HUES48 (cell line): Measurements from ENCODE around the gene ABCB7.
"Not testable (repeated sequence)": the region's sequence is repeated elsewhere in the genome, so short reads cannot be mapped to it uniquely, and the experiment has no call there.

Experiments
- H3K27ac ChIP-seq: one replicate; pipeline ENCODE4 v1.7.0; 2013; ENCODE audit warnings: low read depth, low read length, inconsistent platforms
- H3K27me3 ChIP-seq: 2 replicates; pipeline ENCODE4 v1.6.1; 2013; ENCODE audit warnings: mild to moderate bottlenecking, low read length; ENCODE audit not compliant: control insufficient read depth, insufficient read depth
- H3K36me3 ChIP-seq: 2 replicates; pipeline ENCODE4 v1.6.1; 2013; ENCODE audit warnings: low read length; ENCODE audit not compliant: control insufficient read depth, insufficient read depth
- H3K4me1 ChIP-seq: 2 replicates; pipeline ENCODE4 v1.6.1; 2013; ENCODE audit warnings: mild to moderate bottlenecking, low read length; ENCODE audit not compliant: control insufficient read depth, insufficient read depth
- H3K4me3 ChIP-seq: 2 replicates; pipeline ENCODE4 v1.5.1; 2013; ENCODE audit warnings: mild to moderate bottlenecking, low read depth, low read length
- H3K9ac ChIP-seq: 2 replicates; pipeline ENCODE4 v1.6.1; 2013; ENCODE audit warnings: mild to moderate bottlenecking, low read depth, low read length, moderate library complexity
- H3K9me3 ChIP-seq: 2 replicates; pipeline ENCODE4 v1.6.1; 2013; ENCODE audit warnings: low read length; ENCODE audit not compliant: control insufficient read depth, insufficient read depth

The ABCB7 gene

DNA sequence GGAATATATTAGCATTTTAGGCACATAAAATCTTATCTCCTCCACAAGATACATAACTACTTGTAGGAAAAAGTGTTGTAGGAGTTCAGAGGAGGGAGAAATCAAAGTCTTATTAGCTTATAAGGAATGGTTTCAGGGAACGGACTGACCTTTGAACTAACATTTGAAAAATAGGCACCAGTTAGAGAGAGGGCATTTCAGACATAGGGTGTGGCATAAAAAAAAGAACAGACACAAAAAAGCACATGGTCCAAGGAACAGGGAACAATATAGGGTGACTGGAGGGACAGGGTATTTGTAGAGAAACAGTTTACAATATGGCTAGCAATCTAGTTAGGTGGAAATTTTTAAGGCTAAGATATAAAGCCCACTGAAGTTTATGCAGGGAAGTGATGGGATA, 6.4 kb downstream of the ABCB7 start:
- Histone ChIP-seq H3K27ac (no peak overlapping the region), H3K9me3 (peaks cover 26% of the 10 kb centered on the region; the same call in 1 of the 2 replicates), H3K4me1 (no peaks in the 10 kb centered on the region), H3K27me3 (no peaks in the 10 kb centered on the region), H3K9ac (no peak overlapping the region), H3K36me3 (no peaks in the 10 kb centered on the region), H3K4me3 (no peak overlapping the region)

DNA sequence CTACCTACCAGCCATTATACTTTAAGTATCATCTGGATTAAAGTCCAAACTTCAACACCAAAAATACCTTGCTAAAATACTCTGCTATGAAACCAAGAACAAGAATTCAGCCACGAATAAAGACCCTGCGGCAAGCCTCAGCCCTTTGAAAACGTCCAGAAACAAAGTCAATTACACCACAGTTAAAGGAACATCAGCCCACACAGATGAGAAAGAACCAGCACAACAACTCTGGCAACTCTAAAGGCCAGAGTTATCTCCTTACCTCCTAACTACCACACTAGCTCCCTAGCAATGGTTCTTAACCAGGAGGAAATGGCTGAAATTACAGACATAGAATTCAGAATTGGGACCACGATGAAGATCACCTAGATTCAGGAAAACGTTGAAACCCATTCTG, 23.4 kb downstream of the ABCB7 start:
- no peak overlapping the region for H3K9ac ChIP-seq
- H3K27ac ChIP-seq, result no peak overlapping the region
- H3K4me1 ChIP-seq, result peaks cover 11% of the 10 kb centered on the region
- H3K4me3 ChIP-seq, result no peak overlapping the region
- H3K36me3 ChIP-seq, result no peaks in the 10 kb centered on the region
- no peaks in the 10 kb centered on the region for H3K27me3 ChIP-seq
- H3K9me3 ChIP-seq, result peaks cover 30% of the 10 kb centered on the region

DNA sequence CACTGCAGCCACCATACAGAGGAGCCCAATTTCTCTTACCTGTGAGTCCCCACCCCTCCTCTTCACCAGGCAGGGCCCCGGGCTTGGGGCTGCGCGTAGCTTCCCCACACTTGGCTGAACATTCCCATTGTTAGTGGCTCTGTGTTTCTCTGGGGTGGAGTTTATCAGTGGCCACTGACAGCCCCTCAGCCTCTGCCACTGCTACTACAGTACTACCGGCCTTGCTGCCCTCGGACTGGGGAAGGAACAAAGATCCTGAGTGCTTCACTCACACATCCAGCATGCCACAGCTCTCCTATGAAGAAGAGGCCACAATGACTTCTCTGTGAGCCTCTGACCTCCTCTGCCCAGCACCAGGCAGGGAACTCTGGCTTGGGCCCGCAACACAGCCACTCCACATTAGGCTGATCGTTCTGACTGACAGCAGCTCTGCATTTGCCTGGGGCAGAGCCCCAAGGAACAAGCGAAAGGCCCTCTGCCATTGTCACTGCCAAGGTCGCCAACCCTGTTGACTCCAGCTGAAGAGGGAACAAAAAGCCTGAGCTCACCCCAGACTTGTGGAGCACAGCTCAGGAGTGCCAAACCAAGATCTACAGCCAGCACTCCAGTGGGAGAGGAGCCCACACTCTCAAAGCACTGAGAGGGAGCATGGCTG, 24.0 kb downstream of the ABCB7 start:
- H3K4me1 ChIP-seq, result peaks cover 11% of the 10 kb centered on the region
- H3K36me3 ChIP-seq, result no peaks in the 10 kb centered on the region
- H3K9me3 ChIP-seq, result peaks cover 26% of the 10 kb centered on the region
- no peaks in the 10 kb centered on the region for H3K27me3 ChIP-seq
- no peak overlapping the region for H3K27ac ChIP-seq
- no peak overlapping the region for H3K9ac ChIP-seq
- H3K4me3 ChIP-seq, result no peak overlapping the region

DNA sequence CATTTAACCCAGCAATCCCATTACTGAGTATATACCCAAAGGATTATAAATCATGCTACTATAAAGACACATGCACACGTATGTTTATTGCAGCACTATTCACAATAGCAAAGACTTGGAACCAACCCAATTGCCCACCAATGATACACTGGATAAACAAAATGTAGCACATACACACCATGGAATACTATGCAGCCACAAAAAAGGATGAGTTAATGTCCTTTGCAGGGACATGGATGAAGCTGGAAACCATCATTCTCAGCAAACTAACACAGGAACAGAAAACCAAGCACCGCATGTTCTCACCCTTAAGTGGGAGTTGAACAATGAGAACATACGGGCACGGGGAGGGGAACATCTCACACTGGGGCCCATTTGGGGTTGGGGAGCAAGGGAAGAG, 27.0 kb downstream of the ABCB7 start:
- not testable (repeated sequence) for H3K4me3 ChIP-seq, H3K27ac ChIP-seq, H3K27me3 ChIP-seq, H3K36me3 ChIP-seq, H3K9ac ChIP-seq
- Histone ChIP-seq H3K4me1 (peaks cover 17% of the 10 kb centered on the region), H3K9me3 (peaks cover 16% of the 10 kb centered on the region)

DNA sequence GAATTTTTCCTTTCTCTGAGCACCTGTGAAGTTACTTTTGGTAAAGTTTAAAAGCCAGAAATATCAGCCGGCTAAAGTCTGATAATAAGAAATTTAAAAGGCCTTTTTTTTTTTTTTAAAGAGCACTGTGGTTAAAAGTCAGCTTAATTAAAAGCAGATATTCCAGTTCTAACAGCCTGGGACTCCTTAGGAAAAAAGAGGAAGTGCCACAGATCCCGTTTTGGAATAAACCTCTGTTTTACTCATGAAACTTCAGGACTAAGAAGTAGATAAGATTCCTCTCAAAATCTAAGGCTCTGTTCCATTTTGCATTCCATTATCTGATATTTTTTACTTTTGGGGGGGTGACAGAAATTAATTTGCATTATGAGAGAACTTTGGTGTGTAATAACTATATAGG, 37.8 kb downstream of the ABCB7 start:
- Histone ChIP-seq H3K4me3 (no peak overlapping the region), H3K9ac (no peak overlapping the region), H3K27ac (no peak overlapping the region), H3K9me3 (peaks cover 42% of the 10 kb centered on the region), H3K27me3 (no peaks in the 10 kb centered on the region), H3K4me1 (peaks cover 12% of the 10 kb centered on the region), H3K36me3 (no peaks in the 10 kb centered on the region)

DNA sequence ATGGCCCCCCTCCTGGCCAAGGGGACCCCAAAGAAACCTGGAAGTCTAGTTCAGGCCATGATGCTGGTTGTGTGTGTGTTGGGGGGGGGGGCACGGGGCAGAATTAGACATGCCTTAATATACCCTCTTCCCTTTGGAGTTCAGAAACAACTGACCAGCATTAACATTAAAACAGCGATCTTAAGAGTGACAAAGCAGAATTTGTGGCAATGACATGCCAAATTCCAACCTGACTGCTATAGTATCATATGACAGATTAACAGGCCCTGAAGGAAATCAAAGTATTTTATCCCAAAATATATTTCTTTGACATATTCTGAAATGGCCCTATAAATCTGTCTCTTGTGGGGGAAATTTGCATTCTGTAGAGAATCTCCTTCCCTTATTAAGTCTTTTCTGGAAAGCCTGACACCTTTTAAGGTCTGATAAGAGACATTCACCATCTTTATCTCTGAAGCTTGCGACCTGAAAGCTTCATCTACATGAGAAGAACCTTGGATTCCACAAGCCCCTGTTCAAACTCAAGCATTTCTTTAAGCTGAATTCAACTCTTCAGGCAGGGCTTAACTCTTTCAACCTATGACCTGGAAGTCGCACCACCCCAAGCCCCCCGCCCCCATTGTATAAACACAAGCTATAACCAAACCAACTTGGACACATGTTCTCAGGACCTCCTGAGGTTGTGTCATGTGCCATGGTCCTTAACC, 40.2 kb downstream of the ABCB7 start:
- Histone ChIP-seq H3K4me3 (no peak overlapping the region), H3K4me1 (peaks cover 12% of the 10 kb centered on the region), H3K9ac (peak overlapping the region; percentile 51; the same call in 1 of the 2 replicates), H3K36me3 (no peaks in the 10 kb centered on the region), H3K27me3 (no peaks in the 10 kb centered on the region), H3K9me3 (peaks cover 48% of the 10 kb centered on the region), H3K27ac (peak overlapping the region; percentile 74)

DNA sequence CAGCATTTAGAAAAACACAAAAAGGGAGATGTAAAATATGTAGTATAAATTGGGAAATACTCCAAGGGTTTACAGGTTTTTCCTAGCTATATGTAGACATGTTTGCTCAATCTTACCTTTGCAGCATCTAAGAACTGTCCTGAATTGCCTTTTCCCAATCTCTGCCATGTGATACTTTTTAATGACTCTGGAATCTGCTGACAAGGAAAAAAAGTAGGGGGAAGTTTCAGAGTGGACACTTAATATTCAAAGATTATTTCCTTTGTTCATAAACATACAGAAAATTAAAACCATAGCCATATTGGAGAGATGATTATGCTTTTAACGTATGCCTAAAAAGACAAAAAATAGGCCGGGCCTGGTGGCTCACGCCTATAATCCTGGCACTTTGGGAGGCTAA, 41.4 kb downstream of the ABCB7 start:
- H3K27ac ChIP-seq, result no peak overlapping the region
- H3K4me1 ChIP-seq, result peaks cover 12% of the 10 kb centered on the region
- no peaks in the 10 kb centered on the region for H3K27me3 ChIP-seq
- no peak overlapping the region for H3K9ac ChIP-seq
- H3K9me3 ChIP-seq, result peaks cover 48% of the 10 kb centered on the region
- peaks cover 3% of the 10 kb centered on the region; the same call in 1 of the 2 replicates for H3K36me3 ChIP-seq
- H3K4me3 ChIP-seq, result no peak overlapping the region

DNA sequence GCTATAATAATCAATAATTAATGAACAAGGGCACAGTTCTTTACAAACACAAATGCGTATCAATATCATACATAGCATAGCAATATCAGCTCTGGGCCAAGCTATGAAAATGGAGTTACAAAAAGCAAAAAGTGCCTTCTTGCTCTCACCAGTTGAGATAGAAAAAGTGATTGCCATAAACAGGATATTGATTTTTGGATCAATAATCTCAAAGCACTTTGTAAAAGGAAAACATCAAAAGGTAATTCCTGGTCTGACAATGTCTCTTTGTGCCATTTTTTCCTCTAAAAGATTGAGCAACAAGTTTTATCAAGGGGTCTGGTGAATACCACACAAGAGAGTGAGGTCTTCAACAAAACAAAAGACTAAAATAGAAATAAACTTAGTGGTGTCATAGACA, 42.4 kb downstream of the ABCB7 start:
- no peak overlapping the region for H3K4me3 ChIP-seq
- H3K27me3 ChIP-seq, result no peaks in the 10 kb centered on the region
- H3K36me3 ChIP-seq, result peaks cover 3% of the 10 kb centered on the region; the same call in 1 of the 2 replicates
- H3K27ac ChIP-seq, result no peak overlapping the region
- peaks cover 38% of the 10 kb centered on the region for H3K9me3 ChIP-seq
- H3K9ac ChIP-seq, result no peak overlapping the region
- peaks cover 11% of the 10 kb centered on the region for H3K4me1 ChIP-seq

DNA sequence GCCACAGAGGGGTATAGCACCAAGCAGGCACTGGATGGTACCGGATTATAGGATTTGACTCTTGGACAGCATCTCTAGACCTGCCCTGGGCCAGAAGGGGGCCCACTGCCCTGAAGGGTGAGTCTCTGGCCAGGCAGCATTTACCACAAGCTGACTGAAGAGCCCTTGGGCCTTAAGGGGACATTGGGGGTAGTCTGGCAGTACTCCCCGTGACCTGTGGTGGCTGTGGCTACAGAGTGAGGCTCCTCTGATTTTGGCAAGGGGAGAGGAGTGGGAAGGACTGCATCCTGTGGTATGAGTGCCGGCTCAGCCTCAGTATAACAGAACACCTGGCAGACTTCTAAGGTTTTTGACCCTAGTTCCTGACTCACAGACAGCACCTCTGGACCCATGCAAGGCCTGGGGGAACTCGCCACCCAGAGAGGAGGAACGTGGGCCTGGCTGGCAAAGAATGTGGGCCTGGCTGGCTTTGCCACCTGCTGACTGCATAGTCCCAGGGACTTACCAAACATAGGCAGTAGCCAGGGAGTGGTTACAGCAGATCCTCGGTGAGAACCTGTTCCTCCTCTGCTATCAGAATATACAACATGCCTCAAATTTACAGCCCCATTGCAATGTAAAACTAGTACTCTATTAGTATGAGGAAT, 48.1 kb downstream of the ABCB7 start:
- H3K27me3 ChIP-seq, result no peaks in the 10 kb centered on the region
- no peak overlapping the region for H3K27ac ChIP-seq
- H3K9ac ChIP-seq, result no peak overlapping the region
- H3K36me3 ChIP-seq, result peaks cover 3% of the 10 kb centered on the region; the same call in 1 of the 2 replicates
- peaks cover 28% of the 10 kb centered on the region for H3K9me3 ChIP-seq
- H3K4me3 ChIP-seq, result no peak overlapping the region
- H3K4me1 ChIP-seq, result no peaks in the 10 kb centered on the region

DNA sequence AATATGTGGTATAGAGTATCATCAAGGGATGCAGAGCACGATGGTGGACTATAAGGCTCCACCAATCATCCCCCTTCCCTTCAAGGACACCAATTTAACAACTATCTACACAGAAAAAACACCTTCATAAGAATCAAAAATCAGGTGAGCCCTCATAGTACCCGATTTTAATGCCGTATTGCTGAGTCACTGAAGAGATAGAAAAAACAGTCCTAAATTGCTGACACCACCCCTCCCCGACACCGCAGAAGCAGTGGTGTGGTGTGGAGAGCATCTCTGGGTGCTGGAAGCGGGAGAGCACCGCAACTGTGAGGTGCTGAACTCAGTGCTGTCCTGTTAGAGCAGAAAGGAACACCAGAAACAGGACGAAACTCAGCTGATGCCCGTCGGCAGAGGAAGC, 49.3 kb downstream of the ABCB7 start:
- Histone ChIP-seq H3K9me3 (peaks cover 28% of the 10 kb centered on the region), H3K4me1 (no peaks in the 10 kb centered on the region), H3K27me3 (no peaks in the 10 kb centered on the region), H3K36me3 (peaks cover 3% of the 10 kb centered on the region; the same call in 1 of the 2 replicates), H3K9ac (no peak overlapping the region), H3K4me3 (no peak overlapping the region), H3K27ac (no peak overlapping the region)

DNA sequence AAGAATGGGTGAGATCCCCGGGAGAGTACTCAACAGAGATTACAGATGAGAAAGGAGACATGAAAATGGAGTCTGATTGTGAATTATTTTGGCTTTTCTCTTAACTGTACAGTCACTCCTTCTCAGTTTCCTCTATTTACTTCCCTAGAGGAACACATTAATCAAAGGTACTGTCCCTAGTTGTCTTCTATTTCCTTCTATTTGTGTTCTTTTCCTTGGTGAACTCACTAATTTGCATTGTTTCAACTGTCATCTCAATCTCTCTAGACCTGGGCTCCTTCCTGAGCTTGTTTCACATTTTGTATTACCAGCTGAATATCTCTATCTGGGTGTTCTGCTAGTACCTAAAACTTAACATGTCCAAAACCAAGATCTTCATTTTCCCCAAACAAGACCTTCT, 59.8 kb downstream of the ABCB7 start:
- Histone ChIP-seq H3K27ac (no peak overlapping the region), H3K9ac (no peak overlapping the region), H3K9me3 (peaks cover 40% of the 10 kb centered on the region), H3K36me3 (peaks cover 7% of the 10 kb centered on the region; the same call in 1 of the 2 replicates), H3K27me3 (no peaks in the 10 kb centered on the region), H3K4me1 (no peaks in the 10 kb centered on the region), H3K4me3 (no peak overlapping the region)
